AG09319 (cell line): ENCODE data around the gene RASSF1.
"Not testable (repeated sequence)": the region's sequence is repeated elsewhere in the genome, so short reads cannot be mapped to it uniquely, and the experiment has no call there.

Experiments
- DNase-seq: peaks from one replicate; pipeline ENCODE4 v3.0.0-alpha.2; 2010; ENCODE audit warnings: low read depth; ENCODE audit errors: extremely low read depth
- TF ChIP-seq, protein P1 (sequence below): IDR thresholded peaks from 2 replicates; pipeline ENCODE4 v1.5.1; 2011; ENCODE audit warnings: low read depth, mild to moderate bottlenecking, inconsistent platforms, low read length, moderate library complexity

The RASSF1 gene

DNA sequence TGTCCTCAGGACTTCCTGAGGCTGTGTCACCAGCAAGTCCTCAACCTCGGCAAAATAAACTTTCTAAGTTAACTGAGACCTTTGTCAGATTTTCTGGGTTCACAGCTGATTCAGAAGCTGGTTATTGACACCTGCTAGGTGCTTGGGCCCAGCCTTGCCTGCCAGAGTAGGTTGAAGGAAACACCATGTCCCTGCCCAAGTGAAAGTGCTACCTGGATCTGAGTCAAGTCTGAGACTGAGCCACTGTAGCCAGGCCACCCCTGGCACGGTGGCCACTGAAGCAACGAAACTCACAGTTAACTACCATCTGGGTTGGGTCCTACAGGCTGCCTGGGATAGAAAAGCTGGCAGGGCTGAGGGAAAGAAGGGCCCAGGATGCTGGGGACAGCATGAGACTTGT lies 26.3 kb downstream of the RASSF1 start:
- DNase-seq: no peak
- TF ChIP-seq, protein P1, sequence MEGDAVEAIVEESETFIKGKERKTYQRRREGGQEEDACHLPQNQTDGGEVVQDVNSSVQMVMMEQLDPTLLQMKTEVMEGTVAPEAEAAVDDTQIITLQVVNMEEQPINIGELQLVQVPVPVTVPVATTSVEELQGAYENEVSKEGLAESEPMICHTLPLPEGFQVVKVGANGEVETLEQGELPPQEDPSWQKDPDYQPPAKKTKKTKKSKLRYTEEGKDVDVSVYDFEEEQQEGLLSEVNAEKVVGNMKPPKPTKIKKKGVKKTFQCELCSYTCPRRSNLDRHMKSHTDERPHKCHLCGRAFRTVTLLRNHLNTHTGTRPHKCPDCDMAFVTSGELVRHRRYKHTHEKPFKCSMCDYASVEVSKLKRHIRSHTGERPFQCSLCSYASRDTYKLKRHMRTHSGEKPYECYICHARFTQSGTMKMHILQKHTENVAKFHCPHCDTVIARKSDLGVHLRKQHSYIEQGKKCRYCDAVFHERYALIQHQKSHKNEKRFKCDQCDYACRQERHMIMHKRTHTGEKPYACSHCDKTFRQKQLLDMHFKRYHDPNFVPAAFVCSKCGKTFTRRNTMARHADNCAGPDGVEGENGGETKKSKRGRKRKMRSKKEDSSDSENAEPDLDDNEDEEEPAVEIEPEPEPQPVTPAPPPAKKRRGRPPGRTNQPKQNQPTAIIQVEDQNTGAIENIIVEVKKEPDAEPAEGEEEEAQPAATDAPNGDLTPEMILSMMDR: no peak

DNA sequence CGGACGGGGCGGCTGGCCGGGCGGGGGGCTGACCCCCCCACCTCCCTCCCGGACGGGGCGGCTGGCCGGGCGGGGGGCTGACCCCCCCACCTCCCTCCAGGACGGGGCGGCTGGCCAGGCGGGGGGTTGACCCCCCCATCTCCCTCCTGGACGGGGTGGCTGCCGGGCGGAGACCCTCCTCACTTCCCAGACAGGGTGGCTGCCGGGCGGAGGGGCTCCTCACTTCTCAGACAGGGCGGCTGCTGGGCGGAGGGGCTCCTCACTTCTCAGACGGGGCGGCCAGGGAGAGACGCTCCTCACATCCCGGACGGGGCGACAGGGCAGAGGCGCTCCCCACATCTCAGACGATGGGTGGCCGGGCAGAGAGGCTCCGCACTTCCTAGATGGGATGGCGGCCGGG lies 28.6 kb downstream of the RASSF1 start:
- not testable (repeated sequence) for DNase-seq

DNA sequence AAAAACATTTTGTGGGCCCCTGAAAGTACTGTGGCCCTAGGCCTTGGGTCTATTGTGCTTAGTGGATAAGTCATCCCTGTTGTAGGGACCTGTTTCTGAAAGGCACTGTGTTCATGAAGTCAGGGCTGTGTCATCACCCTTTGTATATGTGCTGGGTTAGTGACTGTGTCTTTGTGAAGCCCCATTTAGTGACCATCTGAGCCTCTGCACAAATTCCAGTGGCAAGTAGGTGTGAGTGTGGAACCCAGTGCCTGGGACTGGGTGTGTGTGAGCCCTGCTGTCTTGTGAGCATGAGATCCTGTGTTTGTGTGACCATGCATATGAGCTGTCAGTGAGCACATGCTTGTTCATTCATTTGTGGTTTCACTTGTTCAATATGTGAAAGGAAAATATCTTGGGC lies 36.0 kb downstream of the RASSF1 start:
- TF ChIP-seq, protein P1: no peak
- no peak for DNase-seq

DNA sequence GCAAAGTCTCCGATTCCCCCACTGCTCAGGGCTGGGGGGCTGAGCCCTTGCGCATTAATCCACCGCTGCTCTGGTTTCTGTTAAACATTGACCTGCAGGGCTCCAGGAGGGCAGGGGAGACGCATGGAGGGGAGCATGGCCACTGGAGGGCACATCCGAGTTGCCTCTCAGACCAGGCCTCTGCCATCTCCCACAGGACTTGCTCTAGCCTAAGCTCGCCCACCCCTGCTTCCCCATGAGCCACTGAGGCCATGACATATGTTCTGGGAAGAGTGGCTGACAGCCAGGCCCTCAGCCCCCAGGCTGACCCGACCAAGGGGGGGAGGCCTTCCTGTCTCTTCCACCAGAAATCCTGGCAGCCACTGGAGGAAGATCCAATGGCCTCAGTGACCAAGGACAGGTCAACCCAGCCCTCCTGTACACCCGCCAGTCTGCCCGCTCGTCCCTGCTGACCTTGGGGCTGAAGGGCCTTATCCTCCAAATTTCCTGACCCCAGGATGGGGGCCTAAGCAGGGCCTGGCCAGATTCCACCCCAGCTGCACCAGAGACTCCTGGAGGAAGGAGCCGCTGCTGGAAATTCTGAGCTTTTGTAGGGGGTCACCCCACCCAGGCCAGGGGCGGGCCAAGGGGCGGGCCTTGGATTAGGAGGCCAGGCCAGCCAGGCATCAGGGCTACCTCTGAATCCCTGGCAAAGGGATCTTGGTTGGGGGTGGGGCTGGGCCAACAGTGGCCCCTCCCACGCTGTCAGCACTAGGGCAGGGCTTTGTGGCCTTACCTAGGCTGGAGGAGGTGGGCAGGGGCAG lies 37.4 kb downstream of the RASSF1 start, which contains the start of gene HYAL1:
TSS of gene HYAL1 (minus strand) at position 562 of the 803 bp plus-strand sequence. CDS start 618 bp downstream, outside the sequence.
- TF ChIP-seq, protein P1: no peak; the same call in 1 of the 2 replicates
- DNase-seq: no peak

DNA sequence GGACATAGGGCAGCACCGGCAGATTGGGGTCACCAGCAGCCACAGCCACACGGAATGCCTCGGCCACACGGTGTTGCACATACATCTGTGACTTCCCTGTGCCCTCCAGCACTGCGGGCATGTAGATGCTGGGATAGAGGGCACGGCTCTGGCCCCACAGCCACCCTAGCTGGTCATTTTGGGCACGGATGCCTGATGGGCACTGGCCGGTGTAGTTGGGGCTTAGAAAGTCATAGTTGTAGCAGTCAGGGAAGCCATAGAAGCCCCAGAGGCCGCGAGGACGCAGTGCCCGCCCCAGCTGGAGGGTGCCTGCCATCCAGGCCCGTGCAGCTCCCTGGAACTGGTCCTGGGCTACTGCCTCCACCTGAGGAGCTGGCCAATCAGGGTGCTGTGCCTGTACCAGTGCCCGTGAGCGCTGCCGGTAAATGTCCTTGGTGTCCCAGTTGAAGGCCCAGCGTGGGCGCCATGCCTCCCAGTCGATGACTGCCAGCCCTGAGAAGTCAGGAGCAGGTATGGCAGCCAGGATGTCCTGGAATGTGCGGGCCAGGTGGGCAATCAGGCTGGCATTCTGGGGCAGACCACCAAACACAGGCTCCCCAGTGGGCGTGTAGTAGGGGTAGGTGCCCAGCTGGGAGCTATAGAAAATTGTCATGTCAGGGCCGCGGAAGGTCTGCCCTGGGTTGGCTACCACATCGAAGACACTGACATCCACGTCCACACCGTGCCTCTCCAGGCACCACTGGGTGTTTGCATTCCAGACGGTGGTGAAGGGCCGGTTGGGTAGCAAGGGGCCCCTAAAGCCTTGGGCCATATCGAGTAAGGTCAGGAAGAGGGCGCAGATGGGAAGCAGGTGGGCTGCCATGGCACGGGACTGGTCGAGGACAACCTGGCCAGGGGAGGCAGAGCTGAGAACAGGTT lies 38.3 kb downstream of the RASSF1 start:
- no peak for DNase-seq
- TF ChIP-seq, protein P1: no peak

DNA sequence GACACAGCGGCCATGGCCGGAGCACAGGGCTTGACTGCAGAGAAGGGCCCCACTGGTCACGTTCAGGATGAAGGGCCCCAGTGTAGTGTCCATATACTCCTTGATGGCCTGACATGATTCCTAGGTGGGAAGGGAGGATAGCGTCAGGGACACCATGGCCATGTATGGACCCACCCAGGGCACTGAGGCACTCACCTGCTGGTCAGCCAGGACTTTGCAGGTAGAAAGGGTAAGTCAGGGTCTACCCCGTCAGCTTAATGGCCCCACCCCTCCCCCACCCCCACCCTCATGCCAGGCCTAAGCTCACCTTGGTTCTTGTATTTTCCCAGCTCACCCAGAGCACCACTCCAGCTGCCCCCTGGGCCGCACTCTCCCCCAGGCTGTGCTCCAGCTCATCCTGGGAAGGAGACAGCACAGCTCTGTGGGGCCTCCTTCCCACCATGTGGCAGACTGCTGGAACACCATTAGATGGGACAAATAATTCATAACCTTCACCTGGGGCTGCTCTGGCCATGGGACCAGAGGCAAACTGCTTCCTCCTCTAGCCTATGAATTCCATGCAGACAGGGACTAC lies 39.9 kb downstream of the RASSF1 start:
- TF ChIP-seq, protein P1: no peak
- DNase-seq: no peak

GRCh38 chr3:50299929-50300680 lies 40.5 kb downstream of the RASSF1 start:
- DNase-seq: no peak

More at GRCh38 chr3:50299929-50300680, 40.5 kb downstream of the RASSF1 start:
- TF ChIP-seq, protein P1: no peak
